Measurements from ENCODE around the gene GPC5.

- no peak for TF ChIP-seq CTCF (conservative IDR thresholded peaks at IDR 0.05; ENCODE audit: low read depth, low read length)
- TF ChIP-seq EZH2 (IDR thresholded peaks at IDR 0.05; ENCODE audit: borderline replicate concordance, low read depth, low read length, poor library complexity, severe bottlenecking) = no peak
Observed at GRCh38 chr13:92436924-92437323, 1038.5 kb downstream of the GPC5 start.

Data from A673 (cell line).